ENCODE data around the gene BMPR1A. TPM values are rescaled to one million over a fixed set of nuclear protein-coding genes. Genes with fewer than 3 reads are reported as not detected.

The BMPR1A gene
- total and polyA plus RNA-seq, 2 of the 4 experiments (the other 2 are of a cell fraction), result 15.9 to 93.7 TPM

DNA sequence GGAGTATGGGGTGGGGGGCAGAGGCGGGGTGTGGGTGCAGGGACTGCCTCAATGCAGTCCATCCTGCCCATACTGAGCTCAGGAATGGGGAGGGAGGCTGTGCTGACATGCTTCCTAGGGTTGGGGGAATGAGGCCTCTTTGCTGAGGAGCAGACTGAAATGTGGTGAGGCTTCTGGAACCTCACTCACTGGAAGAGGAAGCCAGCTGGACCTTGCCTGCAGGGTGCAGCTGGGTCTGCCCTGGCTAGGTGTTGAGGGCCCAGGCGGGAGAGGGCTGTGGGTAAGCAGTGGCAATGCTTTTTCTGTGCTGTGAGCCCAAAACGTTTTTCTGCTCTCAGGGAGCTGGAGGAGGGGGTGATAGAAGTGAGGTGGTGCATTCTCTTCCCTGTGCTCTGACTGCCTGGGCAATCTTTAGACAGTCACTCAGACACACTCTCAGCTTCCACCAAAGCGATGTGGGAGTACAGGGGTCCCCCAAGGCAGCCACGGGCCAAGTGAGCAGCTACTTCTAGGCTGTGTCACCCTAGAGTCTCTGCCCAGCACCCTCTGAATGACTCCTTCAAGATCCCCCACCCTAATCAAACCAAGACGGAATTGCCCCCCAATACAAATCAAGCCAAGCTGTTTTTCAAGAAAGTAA, 41.1 kb upstream of the BMPR1A start:
- BruUV-seq (replicated peaks), result no TSS peak
- Histone ChIP-seq H2AFZ (replicated peaks; ENCODE audit: low read length, poor library complexity) (no peak overlapping the region), H3K4ac (ENCODE audit: low read depth, low read length) (no peak overlapping the region), H3K4me2 (ENCODE audit: low read depth, low read length) (no peak overlapping the region), H2BK5ac (ENCODE audit: low read depth, low read length, poor library complexity, severe bottlenecking) (no peak overlapping the region), H3K9me3 (ENCODE audit: control insufficient read depth, insufficient read depth, low read length) (no peaks in the 10 kb centered on the region), H4K5ac (ENCODE audit: low read depth, low read length) (no peak overlapping the region), H3K27me3 (ENCODE audit: control insufficient read depth, insufficient read depth, low read length) (no peaks in the 10 kb centered on the region), H3K9ac (ENCODE audit: low read depth, low read length) (no peak overlapping the region), H2AK9ac (replicated peaks; ENCODE audit: low read depth, low read length, poor library complexity) (no peak overlapping the region), H2BK20ac (ENCODE audit: low read depth, low read length) (no peak overlapping the region), H4K8ac (ENCODE audit: low read depth in 2 of 2, low read length in 2 of 2) (no peak overlapping the region), H3K9me1 (ENCODE audit: insufficient read depth, low read length) (peaks cover 3% of the 10 kb centered on the region; the same call in 1 of the 2 replicates), H4K91ac (ENCODE audit: insufficient read depth, low read depth, low read length) (no peak overlapping the region), H3K18ac (ENCODE audit: low read depth, low read length) (no peak overlapping the region), H2BK15ac (ENCODE audit: low read depth, low read length) (no peak overlapping the region), H3K4me3 (ENCODE audit: insufficient read depth, low read depth, low read length) (no peak overlapping the region), H3K23ac (ENCODE audit: low read depth, low read length) (no peak overlapping the region), H3K14ac (replicated peaks; ENCODE audit: low read depth, low read length) (no peak overlapping the region), H4K20me1 (ENCODE audit: insufficient read depth, low read length) (no peaks in the 10 kb centered on the region), H3K56ac (ENCODE audit: extremely low read depth, insufficient read depth, low read length) (no peak overlapping the region), H3K79me1 (ENCODE audit: low read depth in 1 of 2, low read length in 2 of 2) (peaks cover 0 to 10% of the 10 kb centered on the region in 2 experiments; a peak in 2 of 4 replicates), H2AK5ac (ENCODE audit: low read depth, low read length) (no peak overlapping the region), H2BK120ac (ENCODE audit: low read depth, low read length) (no peak overlapping the region), H3K27ac (ENCODE audit: insufficient read depth, low read length) (no peak overlapping the region), H3K4me1 (ENCODE audit: control insufficient read depth, insufficient read depth, low read length) (peaks cover 8% of the 10 kb centered on the region), H3K36me3 (ENCODE audit: control insufficient read depth, insufficient read depth, low read length) (no peaks in the 10 kb centered on the region)
- ChIA-PET POLR2A (ENCODE audit: unreplicated experiment) (interaction anchor here (0.6 kb wide), 1 partner anchor 12 kb away, joined by 3 read pairs; no protein-coding TSS in a partner anchor), CTCF (no interaction called here)
- dilution Hi-C loops (cut with HindIII; ENCODE audit: low sequenced_read_pairs, unreplicated experiment) (no loop called here), intact Hi-C loops (cut with micrococcal nuclease) (no loop called here), in situ Hi-C loops (cut with MboI; ENCODE audit: low sequenced_read_pairs) (no loop called here)
- no peak for ATAC-seq (ENCODE audit: low read depth)
- no peak for DNase-seq
- no peak for TF ChIP-seq MAFK (IDR thresholded peaks at IDR 0.05; ENCODE audit: low read depth, low read length)
- TF ChIP-seq CEBPB (IDR thresholded peaks at IDR 0.05; ENCODE audit: low read depth, low read length), result no peak
- TF ChIP-seq, protein P1, sequence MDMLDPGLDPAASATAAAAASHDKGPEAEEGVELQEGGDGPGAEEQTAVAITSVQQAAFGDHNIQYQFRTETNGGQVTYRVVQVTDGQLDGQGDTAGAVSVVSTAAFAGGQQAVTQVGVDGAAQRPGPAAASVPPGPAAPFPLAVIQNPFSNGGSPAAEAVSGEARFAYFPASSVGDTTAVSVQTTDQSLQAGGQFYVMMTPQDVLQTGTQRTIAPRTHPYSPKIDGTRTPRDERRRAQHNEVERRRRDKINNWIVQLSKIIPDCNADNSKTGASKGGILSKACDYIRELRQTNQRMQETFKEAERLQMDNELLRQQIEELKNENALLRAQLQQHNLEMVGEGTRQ (IDR thresholded peaks at IDR 0.05; ENCODE audit: low read depth, low read length), result no peak
- TF ChIP-seq CHD1 (IDR thresholded peaks at IDR 0.05; ENCODE audit: low read depth, low read length), result no peak
- no peak for TF ChIP-seq RCOR1 (IDR thresholded peaks at IDR 0.05; ENCODE audit: insufficient replicate concordance, low read length)
- TF ChIP-seq, protein P2, sequence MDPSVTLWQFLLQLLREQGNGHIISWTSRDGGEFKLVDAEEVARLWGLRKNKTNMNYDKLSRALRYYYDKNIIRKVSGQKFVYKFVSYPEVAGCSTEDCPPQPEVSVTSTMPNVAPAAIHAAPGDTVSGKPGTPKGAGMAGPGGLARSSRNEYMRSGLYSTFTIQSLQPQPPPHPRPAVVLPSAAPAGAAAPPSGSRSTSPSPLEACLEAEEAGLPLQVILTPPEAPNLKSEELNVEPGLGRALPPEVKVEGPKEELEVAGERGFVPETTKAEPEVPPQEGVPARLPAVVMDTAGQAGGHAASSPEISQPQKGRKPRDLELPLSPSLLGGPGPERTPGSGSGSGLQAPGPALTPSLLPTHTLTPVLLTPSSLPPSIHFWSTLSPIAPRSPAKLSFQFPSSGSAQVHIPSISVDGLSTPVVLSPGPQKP (IDR thresholded peaks at IDR 0.05; ENCODE audit: borderline replicate concordance, low read depth, low read length), result no peak
- TF ChIP-seq NFE2L2 (IDR thresholded peaks at IDR 0.05; ENCODE audit: low read depth, low read length), result no peak
- no peak for TF ChIP-seq BHLHE40 (IDR thresholded peaks at IDR 0.05; ENCODE audit: low read depth, low read length)
- TF ChIP-seq RFX5 (IDR thresholded peaks at IDR 0.05; ENCODE audit: low read depth, low read length), result no peak
- TF ChIP-seq, protein P3, sequence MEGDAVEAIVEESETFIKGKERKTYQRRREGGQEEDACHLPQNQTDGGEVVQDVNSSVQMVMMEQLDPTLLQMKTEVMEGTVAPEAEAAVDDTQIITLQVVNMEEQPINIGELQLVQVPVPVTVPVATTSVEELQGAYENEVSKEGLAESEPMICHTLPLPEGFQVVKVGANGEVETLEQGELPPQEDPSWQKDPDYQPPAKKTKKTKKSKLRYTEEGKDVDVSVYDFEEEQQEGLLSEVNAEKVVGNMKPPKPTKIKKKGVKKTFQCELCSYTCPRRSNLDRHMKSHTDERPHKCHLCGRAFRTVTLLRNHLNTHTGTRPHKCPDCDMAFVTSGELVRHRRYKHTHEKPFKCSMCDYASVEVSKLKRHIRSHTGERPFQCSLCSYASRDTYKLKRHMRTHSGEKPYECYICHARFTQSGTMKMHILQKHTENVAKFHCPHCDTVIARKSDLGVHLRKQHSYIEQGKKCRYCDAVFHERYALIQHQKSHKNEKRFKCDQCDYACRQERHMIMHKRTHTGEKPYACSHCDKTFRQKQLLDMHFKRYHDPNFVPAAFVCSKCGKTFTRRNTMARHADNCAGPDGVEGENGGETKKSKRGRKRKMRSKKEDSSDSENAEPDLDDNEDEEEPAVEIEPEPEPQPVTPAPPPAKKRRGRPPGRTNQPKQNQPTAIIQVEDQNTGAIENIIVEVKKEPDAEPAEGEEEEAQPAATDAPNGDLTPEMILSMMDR (conservative IDR thresholded peaks at IDR 0.05; ENCODE audit: low read depth, low read length), result no peak
- no peak for TF ChIP-seq MXI1 (IDR thresholded peaks at IDR 0.05; ENCODE audit: borderline replicate concordance, low read depth, low read length)
- TF ChIP-seq MAZ (IDR thresholded peaks at IDR 0.05; ENCODE audit: borderline replicate concordance, low read depth, low read length), result no peak
- TF ChIP-seq SMC3 (IDR thresholded peaks at IDR 0.05; ENCODE audit: low read depth, low read length), result no peak
- TF ChIP-seq FOS (IDR thresholded peaks at IDR 0.05; ENCODE audit: low read depth, low read length), result no peak
- TF ChIP-seq RAD21 (IDR thresholded peaks at IDR 0.05; ENCODE audit: low read length), result no peak
- TF ChIP-seq POLR2A (IDR thresholded peaks at IDR 0.05; ENCODE audit: low read depth, low read length), result no peak
- 67% methylated on average over 3 of the region's 6 CpGs; no CpG with 5 or more reads in 1 of the 2 experiments for WGBS, 2 experiments (ENCODE audit: extremely low coverage in 2 of 2, insufficient read length in 1 of 2)
